NCI-H774 (cell line): ENCODE data around the gene CDO1.

Experiments used
- DNase-seq: peaks from one replicate; lab custom pipeline; 2025; lab: John Stamatoyannopoulos, UW

CDO1 gene

DNA sequence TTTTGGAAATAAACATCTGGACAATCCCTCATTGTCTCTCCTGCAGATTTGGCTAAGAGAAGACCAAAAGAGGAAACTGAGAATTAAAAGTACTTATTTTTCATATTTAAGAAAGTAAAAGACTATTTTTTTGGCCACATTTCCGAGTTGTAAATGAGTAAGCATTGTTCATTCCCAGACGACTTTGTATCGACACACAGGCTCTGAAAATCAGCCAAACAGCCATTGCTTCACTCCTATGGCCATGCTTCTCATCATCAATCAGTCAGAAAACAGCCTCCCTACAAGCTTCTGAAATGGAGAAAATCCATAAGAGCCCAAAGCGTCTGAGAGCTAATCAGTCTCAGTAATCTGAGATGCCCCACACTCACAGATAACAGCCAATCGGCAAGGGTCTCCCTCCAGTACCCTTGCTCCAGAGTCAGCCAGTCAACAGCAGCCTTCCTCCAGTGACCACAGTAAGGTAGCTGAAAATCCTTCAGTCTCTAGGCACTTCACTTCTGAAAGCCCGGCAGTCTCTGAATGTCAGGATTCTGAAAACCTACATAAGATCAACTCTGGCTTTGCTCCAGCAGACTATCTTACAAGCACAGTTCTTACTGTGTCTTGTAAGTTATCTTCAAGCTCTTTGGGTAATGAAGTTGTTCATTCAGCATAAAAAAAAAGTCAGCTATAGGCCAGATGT, 30.9 kb downstream of the CDO1 start:
- DNase-seq: no peak

DNA sequence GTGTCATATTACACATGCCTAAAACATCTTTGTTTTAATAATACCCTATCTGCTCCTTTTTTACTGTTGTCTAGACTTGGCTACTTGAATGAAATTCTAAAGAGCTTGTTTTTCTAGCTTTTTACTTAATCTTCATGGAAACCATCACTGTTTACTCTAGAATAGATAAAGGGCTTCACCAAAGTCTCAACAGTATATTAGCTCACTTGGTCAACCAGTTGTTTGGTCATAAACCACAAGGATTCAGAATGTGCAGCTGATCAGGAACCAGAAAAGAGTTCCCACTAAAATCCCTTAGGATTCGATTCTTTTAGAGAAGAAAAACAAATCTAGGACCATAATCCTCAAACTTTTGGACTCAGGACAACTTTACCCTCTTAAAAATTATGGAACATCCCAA, 38.0 kb downstream of the CDO1 start:
- DNase-seq: no peak

DNA sequence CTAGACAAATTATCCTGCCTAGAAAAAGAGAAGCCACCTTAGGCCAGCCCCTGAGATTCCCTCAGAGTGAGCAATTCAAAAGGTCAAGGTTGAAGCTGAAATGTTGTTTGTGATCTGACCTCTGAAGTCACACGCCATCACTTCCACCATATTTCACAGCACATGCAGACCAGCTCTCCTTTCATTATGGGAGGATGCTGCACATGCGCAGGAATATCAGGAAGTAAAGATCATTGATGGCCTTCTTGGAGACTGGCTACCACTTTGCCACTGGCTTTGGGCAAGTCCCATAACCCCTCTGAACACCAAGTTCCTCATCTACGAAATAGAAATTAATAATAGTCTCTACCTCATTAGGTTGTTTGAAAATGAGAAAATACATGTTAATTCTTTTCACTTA, 39.5 kb downstream of the CDO1 start:
- DNase-seq: no peak

DNA sequence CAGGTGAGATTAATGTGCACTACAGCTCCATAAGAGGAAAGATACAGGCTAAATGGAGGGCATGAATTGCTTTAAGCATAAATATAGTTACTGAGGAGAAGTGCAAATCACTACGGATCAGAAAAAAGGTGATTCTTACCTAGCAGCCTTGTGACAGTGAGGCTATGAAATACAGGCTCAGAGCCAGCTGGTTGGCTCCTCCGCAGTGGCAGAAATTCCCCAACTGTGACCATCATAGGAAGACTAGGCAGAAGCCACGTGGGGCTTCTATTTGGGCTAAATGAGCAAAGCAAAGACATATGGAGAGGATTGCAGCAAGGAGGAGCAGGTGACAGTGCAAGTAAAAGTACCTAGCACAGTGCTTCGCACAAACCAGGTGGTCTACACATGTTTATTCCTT, 40.5 kb downstream of the CDO1 start:
- DNase-seq: no peak

DNA sequence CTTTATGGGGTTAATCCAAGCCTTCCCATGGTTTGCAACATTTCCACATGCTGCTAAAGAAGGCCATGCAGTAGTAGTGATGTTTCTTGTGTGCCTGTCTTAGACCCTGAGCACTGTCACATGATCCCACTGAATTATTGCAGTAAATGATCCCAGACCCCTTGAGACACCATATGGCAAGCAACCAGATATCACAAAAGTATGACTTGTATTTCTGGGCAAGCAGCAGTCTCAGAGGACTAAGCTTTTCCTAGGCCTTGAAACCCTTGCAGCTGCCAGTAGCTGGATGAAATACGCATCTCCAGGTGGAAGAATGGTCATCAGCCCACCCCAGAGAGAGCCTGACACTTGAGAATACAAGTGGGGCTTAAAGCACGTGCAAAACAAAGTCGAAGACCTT, 41.8 kb downstream of the CDO1 start:
- DNase-seq: no peak

DNA sequence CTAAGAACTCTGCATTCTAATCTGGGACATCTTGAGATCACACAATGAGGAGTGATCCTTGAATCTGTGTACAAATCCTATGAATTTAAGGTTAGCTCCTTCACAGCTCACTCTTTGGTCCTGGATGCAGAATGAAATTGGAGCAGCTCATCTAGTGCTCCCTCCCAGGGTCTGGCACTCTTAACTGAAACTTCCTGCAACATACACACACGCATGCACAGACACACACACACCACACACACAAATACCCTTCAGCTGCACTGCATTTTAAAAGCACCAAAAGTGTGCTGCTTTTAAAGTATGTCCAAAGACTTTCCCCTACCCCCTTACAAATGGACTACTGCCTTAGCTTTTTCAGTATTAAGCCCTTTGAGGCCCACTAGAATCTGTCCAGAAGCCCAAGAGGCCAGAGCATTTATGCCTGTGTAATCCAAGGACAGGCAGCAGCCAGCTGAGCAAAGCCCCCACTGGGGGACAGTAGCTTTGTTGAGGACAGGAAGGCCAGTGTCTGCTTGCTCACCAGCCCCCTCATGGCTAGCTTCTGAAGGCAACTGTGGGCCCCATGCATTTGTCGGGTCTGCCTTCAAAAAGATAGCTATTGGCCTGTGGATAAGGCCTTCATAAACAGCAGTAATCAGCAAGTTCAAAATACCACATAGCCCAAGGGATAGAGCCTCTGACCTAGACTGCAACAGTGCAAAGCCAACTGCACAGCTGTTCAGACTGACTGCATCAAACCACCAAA, 43.6 kb downstream of the CDO1 start:
- DNase-seq: no peak

DNA sequence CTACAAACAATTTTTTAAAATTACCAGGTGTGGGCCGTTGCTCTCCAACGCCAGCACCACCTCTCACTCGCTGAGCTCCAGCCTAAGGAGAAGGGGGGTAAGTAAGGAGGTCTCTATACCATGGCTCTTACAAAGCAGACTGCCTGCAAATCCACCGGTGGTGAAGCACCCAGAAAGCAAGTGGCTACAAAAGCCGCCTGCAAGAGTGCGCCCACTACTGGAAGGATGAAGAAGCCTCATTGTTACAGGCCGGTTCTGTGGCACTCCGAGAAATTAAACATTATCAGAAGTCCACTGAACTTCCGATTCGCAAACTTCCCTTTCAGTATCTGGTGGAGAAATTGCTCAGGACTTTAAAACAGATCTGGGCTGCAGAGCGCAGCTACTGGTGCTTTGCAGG, 46.0 kb downstream of the CDO1 start:
- no peak for DNase-seq

DNA sequence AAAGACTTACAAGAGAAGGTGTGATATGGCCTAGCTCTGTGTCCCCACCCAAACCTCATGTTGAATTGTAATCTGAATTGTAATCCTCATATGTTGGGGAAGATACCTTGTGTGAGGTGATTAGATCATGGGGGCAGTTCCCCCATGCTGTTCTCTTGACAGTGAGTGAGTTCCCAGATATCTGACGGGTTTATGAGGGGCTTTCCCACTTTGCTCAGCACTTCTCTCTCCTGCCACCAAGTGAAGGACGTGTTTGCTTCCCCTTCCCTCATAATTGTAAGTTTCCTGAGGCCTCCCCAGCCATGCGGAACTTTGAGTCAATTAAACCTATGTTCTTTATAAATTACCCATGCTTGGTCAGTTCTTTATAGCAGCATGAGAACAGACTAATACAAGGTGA, 49.0 kb downstream of the CDO1 start:
- DNase-seq: no peak

DNA sequence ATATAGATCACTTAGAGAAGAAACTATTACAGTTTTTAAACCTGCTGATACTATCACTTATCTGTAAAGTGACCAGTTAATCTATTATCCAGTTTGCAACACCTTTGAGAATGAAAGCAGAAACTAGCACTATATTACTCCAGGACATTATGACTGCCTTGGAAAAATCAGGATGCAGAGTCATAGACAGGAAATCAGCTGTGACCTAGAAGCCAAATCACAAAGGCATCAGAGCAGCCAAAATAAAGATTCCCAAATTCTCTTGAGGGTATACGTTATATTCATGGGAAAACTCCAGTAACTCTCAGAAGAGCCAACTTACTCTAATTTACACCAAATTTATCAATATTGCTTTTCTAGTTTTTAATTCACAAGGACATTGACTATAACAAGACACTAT, 49.9 kb downstream of the CDO1 start:
- DNase-seq: no peak

DNA sequence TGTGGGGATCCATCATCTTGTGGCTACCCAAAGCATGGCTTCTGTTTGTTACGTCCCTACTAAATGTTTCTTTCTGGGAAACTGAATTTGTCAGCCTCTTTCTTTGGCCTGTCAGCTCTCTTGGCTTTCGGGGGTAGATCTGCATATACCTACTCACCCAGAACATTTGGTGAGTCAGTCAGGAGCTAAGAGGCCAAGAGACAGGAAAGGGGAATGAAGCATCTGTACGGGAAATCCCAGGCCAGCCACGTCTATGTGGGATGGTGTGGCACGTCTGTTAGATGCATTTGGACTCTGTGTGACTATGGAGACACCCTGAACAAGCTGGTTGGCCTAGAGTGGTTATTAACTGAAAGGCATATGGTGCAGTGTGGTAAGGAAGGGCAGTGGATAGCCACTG, 58.1 kb downstream of the CDO1 start:
- DNase-seq: no peak

DNA sequence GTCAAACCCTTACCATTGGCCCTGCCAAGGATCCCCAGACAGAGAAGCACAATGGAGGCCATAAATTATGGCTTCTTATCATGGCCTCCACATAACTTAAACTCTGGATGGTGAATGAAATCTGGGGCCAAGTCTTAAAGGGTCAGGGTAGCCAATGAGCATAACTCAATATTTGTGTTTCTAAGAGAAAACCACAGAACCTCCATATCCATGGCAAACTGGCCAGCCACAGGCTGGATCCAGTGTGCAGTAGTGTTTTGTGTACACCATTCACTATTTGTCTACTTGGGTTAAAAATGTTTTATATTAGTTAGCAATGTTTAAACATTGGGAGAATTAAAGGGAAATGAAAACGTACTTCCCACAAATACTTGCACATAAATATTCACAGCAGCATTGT, 60.8 kb downstream of the CDO1 start:
- DNase-seq: no peak
